Thyroid gland (tissue), 4 donors: ENCODE data around the gene NFIX. TPM values are rescaled to one million over a fixed set of nuclear protein-coding genes. Genes with fewer than 3 reads are reported as not detected.

Source experiments
- DNase-seq, 2 donors: peaks; one replicate each; pipeline ENCODE4 v3.0.0-alpha.2; 2019
- H3K27ac ChIP-seq, 3 donors: fragments of 200-600 bp; sonication (generic); 1 replicate in 2 of 3; 2 replicates in 1 of 3; pipeline ENCODE4 v1.5.1; 2016 to 2019; ENCODE audit warnings: mild to moderate bottlenecking in 1 of 3, moderate library complexity in 1 of 3
- H3K27me3 ChIP-seq: fragments of 200-600 bp; sonication (generic); one replicate; pipeline ENCODE4 v1.5.1; 2019
- H3K36me3 ChIP-seq, 2 donors: fragments of 200-600 bp; sonication (generic); one replicate each; pipeline ENCODE4 v1.5.1; 2016 to 2019
- H3K4me1 ChIP-seq, 2 donors: fragments of 200-600 bp; sonication (generic); one replicate each; pipeline ENCODE4 v1.5.1; 2017 to 2019
- H3K4me3 ChIP-seq, 3 donors: fragments of 200-600 bp; sonication (generic); replicated peaks in 1 of 3; 1 replicate in 2 of 3; 2 replicates in 1 of 3; pipeline ENCODE4 v1.5.1; 2016; ENCODE audit warnings: mild to moderate bottlenecking in 1 of 3
- H3K9me3 ChIP-seq: fragments of 200-600 bp; sonication (generic); one replicate; pipeline ENCODE4 v1.5.1; 2017
- CTCF ChIP-seq, 6 experiments: fragments of 200-600 bp in 3 of 6; fragments of 450-650 bp in 3 of 6; sonication (generic) in 3 of 6; IDR thresholded peaks; one replicate each; pipeline ENCODE4 v1.5.1; 2016 to 2019; ENCODE audit warnings: antibody characterized with exemption in 6 of 6, mild to moderate bottlenecking in 2 of 6, inconsistent platforms in 1 of 6, moderate library complexity in 1 of 6
- POLR2A ChIP-seq, 2 donors: fragments of 450-650 bp; IDR thresholded peaks; one replicate each; pipeline ENCODE4 v1.6.1; 2017; ENCODE audit warnings: antibody characterized with exemption in 2 of 2, mild to moderate bottlenecking in 2 of 2, moderate library complexity in 1 of 2
- WGBS, 2 donors: methylation state at CpG; one replicate each; pipeline ENCODE4 v1.1.5; 2017; 5-methylcytosine and 5-hydroxymethylcytosine counted together
- intact Hi-C: fragments of 100-400 bp; cut with DNase I; formaldehyde crosslinking; loops from one replicate; pipeline ENCODE4 v1.15.1; 2023
- total RNA-seq, 4 donors: library from RNA; depleted of rRNA; stranded (reverse); fragments of >200 nt; gene quantifications; one replicate each; pipeline ENCODE4 v1.2.3, GENCODE V29; 2016

Gene NFIX
- total RNA-seq, 4 donors from 2014 or later: 38.8 to 70.2 (median 62.4) TPM

GRCh38 chr19:13103581-13104359 lies 108.5 kb downstream of the NFIX start:
- no peak for DNase-seq
- H3K4me1 ChIP-seq: peaks cover 2 to 27% of the 10 kb centered on the region in 2 donors
- H3K27me3 ChIP-seq: no peaks in the 10 kb centered on the region
- 79 to 80% methylated on average over 10 to 12 of the region's 13 CpGs for WGBS, 2 donors
- no peak overlapping the region for H3K4me3 ChIP-seq
- peaks cover 0 to 5% of the 10 kb centered on the region in 2 donors for H3K36me3 ChIP-seq
- no peak for TF ChIP-seq CTCF (IDR thresholded peaks at IDR 0.05)
- no peak for TF ChIP-seq POLR2A (IDR thresholded peaks at IDR 0.05)
- H3K9me3 ChIP-seq: no peaks in the 10 kb centered on the region
- H3K27ac ChIP-seq: peak overlapping the region; percentile 46 to 68 (median 63)
- intact Hi-C loops: no loop called here

- peak; percentile 43 to 51 for DNase-seq
- Histone ChIP-seq H3K9me3 (no peaks in the 10 kb centered on the region), H3K27me3 (no peaks in the 10 kb centered on the region), H3K4me1 (peaks cover 0 to 21% of the 10 kb centered on the region in 2 donors), H3K36me3 (peaks cover 0 to 8% of the 10 kb centered on the region in 2 donors), H3K27ac (peak overlapping the region in 1 of 3 donors; percentile 26), H3K4me3 (no peak overlapping the region)
- intact Hi-C loops: no loop called here
- TF ChIP-seq POLR2A (IDR thresholded peaks at IDR 0.05) (no peak), CTCF (IDR thresholded peaks at IDR 0.05) (peak in 5 of 6 experiments; percentile 44 to 75 (median 50))
- 32 to 55% methylated on average over 5 to 14 of the region's 33 CpGs for WGBS, 2 donors
These were observed 109.1 kb downstream of the NFIX start for GRCh38 chr19:13104360-13104847.

- 72 to 77% methylated on average over 17 to 25 of the region's 29 CpGs for WGBS, 2 donors
- no peak for TF ChIP-seq CTCF (IDR thresholded peaks at IDR 0.05)
- TF ChIP-seq POLR2A (IDR thresholded peaks at IDR 0.05): no peak
- Histone ChIP-seq H3K27me3 (no peaks in the 10 kb centered on the region), H3K27ac (peak overlapping the region in 1 of 3 donors; percentile 26), H3K4me3 (no peak overlapping the region), H3K4me1 (peaks cover 0 to 17% of the 10 kb centered on the region in 2 donors), H3K9me3 (no peaks in the 10 kb centered on the region), H3K36me3 (peaks cover 0 to 9% of the 10 kb centered on the region in 2 donors)
- no peak for DNase-seq
- intact Hi-C loops: no loop called here
These were observed 109.8 kb downstream of the NFIX start for GRCh38 chr19:13104848-13105711.

- H3K36me3 ChIP-seq: peaks cover 6 to 23% of the 10 kb centered on the region in 2 donors
- WGBS, 2 donors: 93 to 94% methylated on average over 26 to 29 of the region's 30 CpGs
- no peak overlapping the region for H3K27ac ChIP-seq
- no peaks in the 10 kb centered on the region for H3K4me1 ChIP-seq
- no peak overlapping the region for H3K4me3 ChIP-seq
- no peak for DNase-seq
- intact Hi-C loops: loop anchor here (5.0 kb wide), 1 partner anchor 38 kb away; no protein-coding TSS in a partner anchor
- H3K27me3 ChIP-seq: no peaks in the 10 kb centered on the region
- no peak for TF ChIP-seq POLR2A (IDR thresholded peaks at IDR 0.05)
- TF ChIP-seq CTCF (IDR thresholded peaks at IDR 0.05): no peak
- H3K9me3 ChIP-seq: no peaks in the 10 kb centered on the region
These were observed 114.3 kb downstream of the NFIX start for GRCh38 chr19:13109361-13110098.
